ENCODE measurements around the gene AMIGO1. TPM values are rescaled to one million over a fixed set of nuclear protein-coding genes. Genes with fewer than 3 reads are reported as not detected.

AMIGO1 gene
- total and polyA plus RNA-seq, 2 of the 8 experiments (the other 6 are each of a cell fraction or from before 2014, with no cell fraction given), result 1.5 to 2.7 TPM

GRCh38 chr1:109466452-109467300, 42.9 kb downstream of the AMIGO1 start, which contains the start of gene SYPL2 (continued):
- TF ChIP-seq RFX5 (IDR thresholded peaks at IDR 0.05; ENCODE audit: borderline replicate concordance, low read depth, low read length), result no peak
- TF ChIP-seq SIN3A (conservative IDR thresholded peaks at IDR 0.05 in 1 of 2, IDR thresholded peaks at IDR 0.05 in 1 of 2; ENCODE audit: low read depth in 1 of 2, low read length in 2 of 2), result peak; percentile 39 to 78; a peak in 2 of 4 replicates
- no peak for TF ChIP-seq CEBPB (IDR thresholded peaks at IDR 0.05; ENCODE audit: low read depth, low read length)
- TF ChIP-seq TAF7 (optimal IDR thresholded peaks at IDR 0.05; ENCODE audit: borderline replicate concordance, low read depth, low read length), result peak; percentile 39
- TF ChIP-seq KDM4A (IDR thresholded peaks at IDR 0.05; ENCODE audit: low read depth, low read length, severe bottlenecking), result peak; percentile 72
- TF ChIP-seq E2F6 (IDR thresholded peaks at IDR 0.05), result peak; percentile 52
- no peak for TF ChIP-seq SAP30 (IDR thresholded peaks at IDR 0.05; ENCODE audit: insufficient read depth, insufficient replicate concordance, low read length)
- TF ChIP-seq PHF8 (conservative IDR thresholded peaks at IDR 0.05; ENCODE audit: low read depth, low read length), result 0 out of 2 replicates have a peak, but pooled peaks have one; percentile 35
- no peak for TF ChIP-seq TBP (IDR thresholded peaks at IDR 0.05; ENCODE audit: low read depth, low read length)
- TF ChIP-seq TAF1 (IDR thresholded peaks at IDR 0.05; ENCODE audit: low read depth, low read length), result 0 out of 2 replicates have a peak, but pooled peaks have one; percentile 8
- peak; percentile 71 for TF ChIP-seq USF2 (IDR thresholded peaks at IDR 0.05; ENCODE audit: low read length)
- no peak for TF ChIP-seq YY1 (IDR thresholded peaks at IDR 0.05; ENCODE audit: low read depth, low read length)
- TF ChIP-seq MAX (IDR thresholded peaks at IDR 0.05), result peak; percentile 82
- TF ChIP-seq CTBP2 (IDR thresholded peaks at IDR 0.05; ENCODE audit: borderline replicate concordance, insufficient read depth, insufficient read length, low read length), result no peak
- no peak for TF ChIP-seq NANOG (IDR thresholded peaks at IDR 0.05; ENCODE audit: insufficient read depth, low read depth, low read length, poor library complexity, severe bottlenecking)
- no peak for TF ChIP-seq JUN (IDR thresholded peaks at IDR 0.05; ENCODE audit: low read depth, low read length)
- TF ChIP-seq ASH2L (IDR thresholded peaks at IDR 0.05; ENCODE audit: low read length), result peak; percentile 80
- TF ChIP-seq SUZ12 (IDR thresholded peaks at IDR 0.05; ENCODE audit: low read length), result peak; percentile 63
